Neuronal stem cell (in vitro differentiated cells): ENCODE measurements around the gene HS3ST6.
"Not testable (repeated sequence)": the region's sequence is repeated elsewhere in the genome, so short reads cannot be mapped to it uniquely, and the experiment has no call there.

Source experiments
- DNase-seq: peaks from one replicate; pipeline ENCODE4 v3.0.0-alpha.2; 2013; ENCODE audit warnings: low spot score
- H2AFZ ChIP-seq: one replicate; pipeline ENCODE4 v1.6.1; 2013; ENCODE audit warnings: mild to moderate bottlenecking, low read length, inconsistent platforms
- H2AK5ac ChIP-seq: 2 replicates; pipeline ENCODE4 v1.6.1; 2013; ENCODE audit warnings: low read depth, mild to moderate bottlenecking, inconsistent platforms, low read length, moderate library complexity, mixed read lengths
- H2BK120ac ChIP-seq: 2 replicates; pipeline ENCODE4 v1.6.1; 2013; ENCODE audit warnings: low read depth, mild to moderate bottlenecking, inconsistent platforms, low read length, moderate library complexity, mixed read lengths
- H2BK12ac ChIP-seq: one replicate; pipeline ENCODE4 v1.6.1; 2013; ENCODE audit warnings: low read length, inconsistent platforms
- H2BK15ac ChIP-seq: 2 replicates; pipeline ENCODE4 v1.6.1; 2013; ENCODE audit warnings: mild to moderate bottlenecking, low read length, inconsistent platforms, mixed read lengths
- H2BK5ac ChIP-seq: one replicate; pipeline ENCODE4 v1.6.1; 2013; ENCODE audit warnings: inconsistent platforms, mild to moderate bottlenecking, low read length, moderate library complexity
- H3K14ac ChIP-seq: one replicate; pipeline ENCODE4 v1.6.1; 2013; ENCODE audit warnings: low read length, inconsistent platforms
- H3K18ac ChIP-seq: 2 replicates; pipeline ENCODE4 v1.6.1; 2013; ENCODE audit warnings: low read length, inconsistent platforms
- H3K23ac ChIP-seq: 2 replicates; pipeline ENCODE4 v1.6.1; 2013; ENCODE audit warnings: low read depth, mild to moderate bottlenecking, mixed read lengths, low read length, inconsistent platforms; ENCODE audit not compliant: poor library complexity
- H3K27ac ChIP-seq: replicated peaks from 3 replicates; pipeline ENCODE4 v1.5.1; 2013; ENCODE audit warnings: low read length, inconsistent platforms
- H3K27me3 ChIP-seq, 3 experiments: 2 replicates each; pipeline ENCODE4 v1.6.1; 2013; ENCODE audit warnings: low read length in 3 of 3, mild to moderate bottlenecking in 2 of 3, inconsistent platforms in 1 of 3, low read depth in 1 of 3, mixed read lengths in 1 of 3, moderate library complexity in 1 of 3; ENCODE audit not compliant: control insufficient read depth in 3 of 3, insufficient read depth in 3 of 3
- H3K36me3 ChIP-seq, 2 donors: replicated peaks in 1 of 2; 2 replicates each; pipeline ENCODE4 v1.6.1; 2013; ENCODE audit warnings: low read length in 2 of 2; ENCODE audit not compliant: control insufficient read depth in 2 of 2, insufficient read depth in 2 of 2
- H3K4ac ChIP-seq: 2 replicates; pipeline ENCODE4 v1.6.1; 2013; ENCODE audit warnings: inconsistent platforms, mild to moderate bottlenecking, low read length, moderate library complexity
- H3K4me1 ChIP-seq, 2 donors: 1 replicate in 1 of 2; 2 replicates in 1 of 2; pipeline ENCODE4 v1.6.1; 2013; ENCODE audit warnings: low read length in 2 of 2, low read depth in 1 of 2; ENCODE audit not compliant: control insufficient read depth in 2 of 2, insufficient read depth in 1 of 2
- H3K4me2 ChIP-seq: one replicate; pipeline ENCODE4 v1.6.1; 2013; ENCODE audit warnings: mild to moderate bottlenecking, low read length, inconsistent platforms; ENCODE audit not compliant: insufficient read depth, poor library complexity, severe bottlenecking
- H3K4me3 ChIP-seq, 2 donors: 2 replicates each; pipeline ENCODE4 v1.5.1; 2013; ENCODE audit warnings: low read length in 2 of 2, mild to moderate bottlenecking in 2 of 2, inconsistent platforms in 1 of 2, moderate library complexity in 1 of 2
- H3K79me1 ChIP-seq: one replicate; pipeline ENCODE4 v1.6.1; 2013; ENCODE audit warnings: low read depth, mild to moderate bottlenecking, inconsistent platforms, low read length, moderate library complexity
- H3K9ac ChIP-seq: one replicate; pipeline ENCODE4 v1.6.1; 2013; ENCODE audit warnings: mild to moderate bottlenecking, low read depth, low read length, inconsistent platforms; ENCODE audit not compliant: poor library complexity
- H3K9me3 ChIP-seq, 2 donors: replicated peaks in 1 of 2; 2 replicates each; pipeline versions ENCODE3 to v1.6.1; 2013; ENCODE audit warnings: low read length in 2 of 2, mild to moderate bottlenecking in 2 of 2, inconsistent platforms in 1 of 2, low read depth in 1 of 2, mixed read lengths in 1 of 2, moderate library complexity in 1 of 2; ENCODE audit not compliant: control insufficient read depth in 2 of 2, insufficient read depth in 1 of 2
- H4K8ac ChIP-seq: one replicate; pipeline ENCODE4 v1.6.1; 2013; ENCODE audit warnings: low read depth, mild to moderate bottlenecking, inconsistent platforms, low read length, moderate library complexity
- H4K91ac ChIP-seq: one replicate; pipeline ENCODE4 v1.6.1; 2013; ENCODE audit warnings: low read length, low read depth, mild to moderate bottlenecking, inconsistent platforms; ENCODE audit not compliant: poor library complexity
- WGBS, 2 donors: extraction: QIAGEN DNeasy Blood & Tissue Kit; methylation state at CpG; one replicate each; pipeline ENCODE4 v1.1.7; 2013; ENCODE audit warnings: missing lambda C conversion rate in 2 of 2, mixed read lengths in 1 of 2; ENCODE audit not compliant: insufficient read length in 2 of 2, insufficient replicate concordance in 1 of 2; ENCODE audit errors: extremely low coverage in 2 of 2; 5-methylcytosine and 5-hydroxymethylcytosine counted together

The HS3ST6 gene

GRCh38 chr16:1964506-1965395 lies 46.5 kb upstream of the HS3ST6 start, which contains the start of gene RPS2:
Gene RPS2 (minus strand): TSS chr16:1964826. CDS start chr16:1964625, 201 bp downstream.
- Histone ChIP-seq H3K14ac (no peak within 1 kb of the TSS), H4K8ac (no peak within 1 kb of the TSS), H2BK120ac (peak within 1 kb of the TSS; percentile 64), H3K18ac (peak within 1 kb of the TSS; percentile 94), H3K27ac (peak within 1 kb of the TSS; percentile 58), H2AK5ac (peak within 1 kb of the TSS; percentile 98), H3K23ac (peak within 1 kb of the TSS; percentile 98), H3K79me1 (peaks cover 14% of the 10 kb centered on the region), H3K36me3 (peaks cover 18 to 36% of the 10 kb centered on the region in 2 donors), H2BK5ac (peak within 1 kb of the TSS; percentile 88), H2BK15ac (peak within 1 kb of the TSS; percentile 9), H3K4me3 (peak within 1 kb of the TSS; percentile 87 to 96), H3K4me2 (peak within 1 kb of the TSS; percentile 88), H2BK12ac (no peak within 1 kb of the TSS), H3K4ac (peak within 1 kb of the TSS; percentile 44), H4K91ac (no peak within 1 kb of the TSS), H3K9ac (peak within 1 kb of the TSS; percentile 94), H3K4me1 (peaks cover 14 to 15% of the 10 kb centered on the region in 2 donors), H2AFZ (peak within 1 kb of the TSS; percentile 90), H3K27me3 (no peaks in the 10 kb centered on the region), H3K9me3 (no peaks in the 10 kb centered on the region)
- DNase-seq = peak; percentile 97
- no CpG with 5 or more reads among the region's 97 CpGs for WGBS, 2 donors

- H3K4me3 ChIP-seq = peak overlapping the region; percentile 87 to 96
- H2AFZ ChIP-seq = no peak overlapping the region
- H3K27me3 ChIP-seq = no peaks in the 10 kb centered on the region
- no peak overlapping the region for H4K8ac ChIP-seq
- H3K4me2 ChIP-seq = peak overlapping the region; percentile 88
- H3K4me1 ChIP-seq = peaks cover 14 to 15% of the 10 kb centered on the region in 2 donors
- no peak overlapping the region for H2BK15ac ChIP-seq
- H3K27ac ChIP-seq = no peak overlapping the region
- peak overlapping the region; percentile 0 for H3K23ac ChIP-seq
- no peak for DNase-seq
- H2BK120ac ChIP-seq = no peak overlapping the region
- H3K4ac ChIP-seq = no peak overlapping the region
- H3K36me3 ChIP-seq = peaks cover 18 to 36% of the 10 kb centered on the region in 2 donors
- no peak overlapping the region for H3K14ac ChIP-seq
- peaks cover 18% of the 10 kb centered on the region for H3K79me1 ChIP-seq
- no peaks in the 10 kb centered on the region for H3K9me3 ChIP-seq
- peak overlapping the region; percentile 93 for H3K9ac ChIP-seq
- no CpG with 5 or more reads among the region's 44 CpGs for WGBS, 2 donors
- H2BK12ac ChIP-seq = no peak overlapping the region
- peak overlapping the region; percentile 88 for H2BK5ac ChIP-seq
- H3K18ac ChIP-seq = peak overlapping the region; percentile 94
- peak overlapping the region; percentile 98 for H2AK5ac ChIP-seq
- H4K91ac ChIP-seq = no peak overlapping the region
These were observed 45.7 kb upstream of the HS3ST6 start for GRCh38 chr16:1963806-1964505.

GRCh38 chr16:1962161-1963153 lies 44.2 kb upstream of the HS3ST6 start:
- no CpG with 5 or more reads among the region's 37 CpGs for WGBS, 2 donors
- Histone ChIP-seq H3K23ac (peak overlapping the region; percentile 8), H3K9ac (peak overlapping the region; percentile 66), H3K79me1 (peaks cover 18% of the 10 kb centered on the region), H3K36me3 (peaks cover 18 to 36% of the 10 kb centered on the region in 2 donors), H3K4me3 (peak overlapping the region in 1 of 2 donors; percentile 23), H3K4me1 (peaks cover 14 to 15% of the 10 kb centered on the region in 2 donors)
- not testable (repeated sequence) for H3K27me3 ChIP-seq, H2BK12ac ChIP-seq, H3K14ac ChIP-seq, H3K27ac ChIP-seq, H3K18ac ChIP-seq, H3K4ac ChIP-seq, H2AFZ ChIP-seq, H4K91ac ChIP-seq, H4K8ac ChIP-seq, H2BK120ac ChIP-seq, H2BK15ac ChIP-seq, H2BK5ac ChIP-seq, H3K9me3 ChIP-seq, H3K4me2 ChIP-seq, DNase-seq, H2AK5ac ChIP-seq
